Measurements from ENCODE around the gene ANP32D. TPM values are rescaled to one million over a fixed set of nuclear protein-coding genes. Genes with fewer than 3 reads are reported as not detected.

ANP32D gene
- total and polyA plus RNA-seq, 9 of the 15 experiments (the other 6 are each of a cell fraction or from before 2014, with no cell fraction given), result not detected

- TF ChIP-seq FOXP1 (CRISPR knock-in tag; IDR thresholded peaks at IDR 0.05) (no peak), POLR3A (IDR thresholded peaks at IDR 0.05; ENCODE audit: borderline replicate concordance, extremely low read depth, insufficient read depth, insufficient read length) (no peak), GATAD2A (IDR thresholded peaks at IDR 0.05) (no peak)
These were observed 31.3 kb upstream of the ANP32D start (continued) for GRCh38 chr12:48441069-48441468.

GRCh38 chr12:48442179-48442847 is 30.0 kb upstream of the ANP32D start:
- FAIRE-seq (peak; percentile 23), ATAC-seq (peak; percentile 84), DNase-seq (ENCODE audit: extremely low read depth in 1 of 4, low spot score in 3 of 4) (peak in 2 of 4 experiments; percentile 15 to 25)
- in situ Hi-C loops (cut with MboI), result no loop called here
- H3K79me2 ChIP-seq (ENCODE audit: control insufficient read depth, insufficient read depth, low read length), result no peaks in the 10 kb centered on the region
- peaks cover 3 to 9% of the 10 kb centered on the region in 2 experiments; a peak in 1 of 5 replicates for H3K27me3 ChIP-seq (ENCODE audit: control insufficient read depth in 2 of 2, insufficient read depth in 2 of 2, low read length in 2 of 2)
- no peak overlapping the region for H3K4me2 ChIP-seq (ENCODE audit: insufficient read depth, low read length)
- no peak overlapping the region for H3K4me3 ChIP-seq
- no peaks in the 10 kb centered on the region for H3K9me3 ChIP-seq (replicated peaks; ENCODE audit: control insufficient read depth, insufficient read depth, low read depth, low read length)
- no peaks in the 10 kb centered on the region for H4K20me1 ChIP-seq (replicated peaks; ENCODE audit: control insufficient read depth, insufficient read depth, low read length)
- H3K36me3 ChIP-seq (ENCODE audit: control insufficient read depth, insufficient read depth, low read length), result no peaks in the 10 kb centered on the region
- H2AFZ ChIP-seq (ENCODE audit: low read depth, low read length), result no peak overlapping the region
- no peak overlapping the region for H3K9ac ChIP-seq (ENCODE audit: insufficient read depth in 1 of 2, low read depth in 2 of 2, low read length in 2 of 2)
- ChIA-PET CTCF (ENCODE audit: low intra/inter-chr PET ratio) (no interaction called here), POLR2A (interaction anchor here (0.6 to 1.3 kb wide), 3 partner anchors 10 to 704 kb away, joined by 3 read pairs; no protein-coding TSS in a partner anchor)
- intact Hi-C loops (cut with micrococcal nuclease), result no loop called here
- no peaks in the 10 kb centered on the region for H3K9me1 ChIP-seq (ENCODE audit: control insufficient read depth, insufficient read depth, low read length)
- H3K27ac ChIP-seq (ENCODE audit: extremely low read depth, low read depth, low read length), result no peak overlapping the region
- 4% methylated on average over 3 of the region's 3 CpGs for WGBS (ENCODE audit: insufficient coverage, low coverage, missing lambda C conversion rate)
- BruUV-seq (replicated peaks), result no TSS peak
- no peaks in the 10 kb centered on the region for H3K4me1 ChIP-seq (replicated peaks in 1 of 2; ENCODE audit: control insufficient read depth in 2 of 2, insufficient read depth in 2 of 2, low read length in 2 of 2)
- TF ChIP-seq ZBTB9 (CRISPR knock-in tag; IDR thresholded peaks at IDR 0.05) (no peak), ZNF77 (CRISPR knock-in tag; IDR thresholded peaks at IDR 0.05) (no peak), FOXJ2 (tag; IDR thresholded peaks at IDR 0.05) (no peak), ZBTB40 (IDR thresholded peaks at IDR 0.05) (no peak), ZBTB40 (CRISPR knock-in tag; IDR thresholded peaks at IDR 0.05) (no peak), PTTG1 (tag; IDR thresholded peaks at IDR 0.05; ENCODE audit: low read depth) (no peak), DIDO1 (tag; IDR thresholded peaks at IDR 0.05; ENCODE audit: low read depth) (no peak)
